ENCODE measurements around the gene DIP2B.
"Not testable (repeated sequence)": the region's sequence is repeated elsewhere in the genome, so short reads cannot be mapped to it uniquely, and the experiment has no call there.

Gene DIP2B

DNA sequence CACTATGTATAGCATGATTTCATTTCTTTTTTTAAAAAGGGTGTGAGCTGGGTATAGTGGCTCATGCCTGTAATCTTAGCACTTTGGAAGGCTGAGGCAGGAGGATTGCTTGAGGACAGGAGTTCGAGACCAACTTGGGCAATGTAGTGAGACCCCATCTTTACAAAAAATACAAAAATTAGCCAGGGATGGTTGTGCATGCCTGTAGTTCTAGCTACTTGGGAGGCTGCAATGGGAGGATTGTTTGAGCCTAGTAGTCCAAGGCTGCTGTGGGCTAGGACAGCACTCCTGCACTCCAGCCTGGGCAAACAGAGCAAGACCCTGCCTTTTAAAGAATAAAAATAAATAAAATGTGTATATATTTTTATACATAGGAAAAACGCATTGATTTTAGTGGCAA, 43.0 kb downstream of the DIP2B start:
- no peak for DNase-seq (ENCODE audit: low read depth in 2 of 2, low spot score in 1 of 2)

DNA sequence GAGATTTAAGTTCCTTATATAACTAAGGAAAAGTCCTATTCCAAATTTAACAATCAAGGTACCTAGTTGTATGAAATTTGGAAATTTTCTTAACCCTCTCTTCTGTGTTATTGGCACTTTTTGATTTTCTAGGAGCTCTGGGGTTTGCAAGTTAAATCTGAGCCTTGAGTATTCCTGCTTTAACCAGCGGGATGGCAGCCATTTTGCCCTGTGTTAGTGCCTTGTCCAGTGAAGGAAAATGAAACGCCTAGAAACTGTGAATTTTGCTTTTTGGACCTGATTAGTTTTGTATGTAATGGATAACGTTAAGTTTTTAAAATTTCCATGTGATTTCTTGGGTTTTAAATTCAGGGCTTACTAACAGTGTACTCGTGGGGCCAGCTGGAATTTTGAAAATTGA, 45.1 kb downstream of the DIP2B start:
- DNase-seq (ENCODE audit: low read depth in 2 of 2, low spot score in 1 of 2): no peak

DNA sequence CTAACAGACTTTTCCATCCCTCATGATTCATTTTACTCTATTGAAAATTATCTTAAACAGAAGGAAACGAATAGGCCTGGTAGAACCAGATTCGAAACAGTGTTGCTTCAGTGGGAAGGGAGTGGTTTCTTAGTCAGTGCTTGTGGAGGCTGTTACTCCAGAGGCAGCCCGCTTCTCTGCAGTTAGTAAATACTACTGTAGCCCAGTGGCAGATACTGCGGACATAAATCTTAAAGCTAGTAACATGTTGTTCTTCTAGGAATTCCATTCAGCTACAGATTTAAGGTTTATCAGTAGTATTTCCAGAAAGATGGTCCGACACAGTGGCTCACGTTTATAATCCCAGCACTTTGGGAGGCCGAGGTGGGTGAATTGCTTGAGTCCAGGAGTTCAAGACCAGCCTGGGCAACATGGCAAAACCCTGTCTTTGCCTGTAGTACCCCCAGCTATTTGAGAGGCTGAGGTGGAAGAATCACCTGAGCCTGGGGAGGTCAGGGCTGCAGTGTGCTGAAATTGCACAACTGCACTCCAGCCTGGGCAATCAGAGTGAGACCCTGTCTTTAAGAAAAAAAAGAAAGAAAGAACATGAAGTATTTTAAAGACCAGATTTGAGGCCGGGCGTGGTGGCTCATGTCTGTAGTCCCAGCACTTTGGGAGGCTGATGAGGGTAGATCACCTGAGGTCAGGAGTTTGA, 45.9 kb downstream of the DIP2B start:
- no peak for DNase-seq (ENCODE audit: low read depth in 2 of 2, low spot score in 1 of 2)

GRCh38 chr12:50551866-50552265, 47.1 kb downstream of the DIP2B start:
- no peak for DNase-seq (ENCODE audit: low read depth in 2 of 2, low spot score in 1 of 2)

- no peak for DNase-seq (ENCODE audit: low read depth in 2 of 2, low spot score in 1 of 2)
Observed at GRCh38 chr12:50554651-50555050, 49.9 kb downstream of the DIP2B start.

DNA sequence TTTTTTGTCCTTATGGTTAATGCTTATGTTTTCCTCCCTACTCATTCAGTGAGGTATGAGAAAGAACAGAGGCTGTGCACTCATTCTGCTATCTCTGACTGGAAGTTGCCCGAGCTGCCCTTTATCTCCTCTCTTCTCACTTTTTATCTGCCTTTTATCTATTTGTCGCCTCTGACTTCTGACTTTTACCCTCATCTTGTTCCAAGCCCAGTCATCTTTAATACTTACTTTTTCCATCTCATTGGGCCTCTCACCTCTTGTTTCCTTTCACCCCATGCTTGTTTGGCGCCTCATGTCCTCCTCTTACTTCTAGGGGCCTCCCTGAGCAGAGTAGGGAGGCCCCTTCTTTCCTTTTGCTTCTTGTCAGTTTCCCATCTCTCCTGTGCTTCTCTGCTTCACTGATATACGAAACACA, 50.7 kb downstream of the DIP2B start:
- no peak for DNase-seq (ENCODE audit: low read depth in 2 of 2, low spot score in 1 of 2)

- DNase-seq (ENCODE audit: low read depth in 2 of 2, low spot score in 1 of 2): no peak
Observed at GRCh38 chr12:50556273-50556672, 51.5 kb downstream of the DIP2B start.

GRCh38 chr12:50556796-50557195, 52.0 kb downstream of the DIP2B start:
- not testable (repeated sequence) for DNase-seq (ENCODE audit: low read depth in 2 of 2, low spot score in 1 of 2)

- DNase-seq (ENCODE audit: low read depth in 2 of 2, low spot score in 1 of 2): no peak
Observed at GRCh38 chr12:50557421-50557820, 52.6 kb downstream of the DIP2B start.

- DNase-seq (ENCODE audit: low read depth in 2 of 2, low spot score in 1 of 2): no peak
Observed at GRCh38 chr12:50558970-50559369, 54.2 kb downstream of the DIP2B start.

DNA sequence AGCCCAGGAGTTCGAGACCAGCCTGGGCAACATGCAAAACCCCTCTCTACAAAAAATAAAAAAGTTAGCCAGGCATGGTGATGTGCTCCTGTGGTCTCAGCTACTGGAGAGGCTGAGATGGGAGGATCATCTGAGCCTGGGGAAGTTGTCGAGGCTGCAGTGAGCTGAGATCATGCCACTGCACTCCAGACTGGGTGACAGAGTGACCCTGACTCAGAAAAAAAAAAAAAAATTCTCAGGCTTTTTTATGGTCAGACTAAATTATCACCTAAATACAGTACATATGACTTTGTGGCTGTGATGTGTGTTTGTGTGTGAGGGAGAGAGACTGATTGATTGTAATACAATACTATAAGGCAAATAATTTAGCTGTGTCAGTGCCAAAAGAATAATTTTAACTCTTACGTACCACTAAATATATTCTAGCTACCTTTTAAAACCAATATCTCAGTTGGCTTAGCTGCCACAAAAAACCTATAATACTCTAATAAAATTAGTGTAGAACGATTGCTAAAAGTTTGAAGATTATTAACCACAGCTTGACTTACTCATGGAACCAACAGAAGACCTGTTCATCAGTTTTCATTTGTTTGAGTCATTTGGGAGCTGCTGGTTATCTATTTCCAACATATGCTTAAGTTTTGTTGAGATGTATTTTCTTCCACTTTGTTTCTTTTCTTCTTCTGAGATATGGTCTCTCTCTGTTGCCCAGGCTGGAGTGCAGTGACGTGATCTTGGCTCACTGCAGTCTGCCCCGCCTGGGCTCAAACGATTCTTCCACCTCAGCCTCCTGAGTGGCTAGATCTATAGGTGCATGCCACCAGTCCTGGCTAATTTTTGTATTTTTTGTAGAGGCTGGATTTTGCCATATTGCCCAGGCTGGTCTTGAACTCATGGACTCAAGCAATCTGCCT, 58.0 kb downstream of the DIP2B start:
- no peak for DNase-seq (ENCODE audit: low read depth in 2 of 2, low spot score in 1 of 2)

DNA sequence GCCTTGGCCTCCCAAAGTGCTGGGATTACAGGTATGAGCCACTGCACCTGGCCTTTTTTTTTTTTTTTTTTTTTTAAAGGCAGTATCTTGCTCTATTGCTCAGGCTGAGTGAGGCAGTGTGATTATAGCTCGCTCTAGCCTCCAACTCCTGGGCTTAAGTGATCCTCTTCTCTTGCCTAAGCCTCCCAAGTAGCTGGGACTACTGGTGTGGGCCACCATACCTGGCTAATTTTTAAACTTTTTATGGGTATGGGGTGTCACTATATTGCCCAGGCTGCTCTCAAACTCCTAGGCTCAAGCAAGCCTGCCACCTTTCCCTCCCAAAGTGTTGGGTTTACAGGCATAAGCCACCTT, 58.6 kb downstream of the DIP2B start:
- DNase-seq (ENCODE audit: low read depth in 2 of 2, low spot score in 1 of 2): no peak

GRCh38 chr12:50564237-50564947, 59.6 kb downstream of the DIP2B start:
- DNase-seq (ENCODE audit: low read depth in 2 of 2, low spot score in 1 of 2): no peak

DNA sequence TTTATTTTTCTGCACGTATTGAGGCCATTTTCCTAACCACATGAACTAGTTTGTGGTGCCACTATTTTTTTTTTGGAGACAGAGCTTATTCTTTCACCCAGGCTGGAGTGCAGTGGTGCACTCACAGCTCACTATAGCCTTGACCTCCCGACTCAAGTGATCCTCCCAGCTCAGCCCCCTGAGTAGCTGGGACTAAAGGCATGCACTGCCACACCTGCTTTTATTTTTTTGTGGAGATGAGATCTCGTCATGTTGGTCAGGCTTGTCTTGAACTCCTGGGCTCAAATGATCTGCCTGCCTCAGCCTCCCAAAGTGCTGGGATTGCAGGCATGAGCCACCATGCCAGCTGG, 60.1 kb downstream of the DIP2B start:
- no peak for DNase-seq (ENCODE audit: low read depth in 2 of 2, low spot score in 1 of 2)

- DNase-seq (ENCODE audit: low read depth in 2 of 2, low spot score in 1 of 2): no peak
Observed at GRCh38 chr12:50566066-50566465, 61.3 kb downstream of the DIP2B start.

GRCh38 chr12:50567926-50568325, 63.1 kb downstream of the DIP2B start:
- DNase-seq (ENCODE audit: low read depth in 2 of 2, low spot score in 1 of 2): no peak

- no peak for DNase-seq (ENCODE audit: low read depth in 2 of 2, low spot score in 1 of 2)
Observed at GRCh38 chr12:50568338-50569091, 63.7 kb downstream of the DIP2B start.

GRCh38 chr12:50569321-50569720, 64.5 kb downstream of the DIP2B start:
- no peak for DNase-seq (ENCODE audit: low read depth in 2 of 2, low spot score in 1 of 2)

- no peak for DNase-seq (ENCODE audit: low read depth in 2 of 2, low spot score in 1 of 2)
Observed at GRCh38 chr12:50569876-50570275, 65.1 kb downstream of the DIP2B start.

DNA sequence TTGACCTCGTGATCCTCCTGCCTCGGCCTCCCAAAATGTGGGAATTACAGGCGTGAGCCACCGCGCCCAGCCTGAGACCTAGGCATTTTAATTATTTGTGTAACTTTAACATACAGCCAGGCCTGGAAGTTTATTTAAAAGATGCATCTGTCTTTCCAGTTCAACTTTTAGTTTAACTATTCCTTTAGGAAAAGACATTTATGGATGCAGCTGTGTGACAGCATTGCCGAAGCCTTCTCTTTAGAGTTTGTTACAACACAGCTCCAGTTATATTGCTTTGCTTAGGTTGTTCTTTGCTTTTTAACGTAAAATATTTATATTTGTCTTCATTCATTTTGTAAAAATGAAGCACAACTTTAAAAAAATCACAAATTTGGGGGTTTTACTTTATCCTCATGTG, 67.0 kb downstream of the DIP2B start:
- no peak for DNase-seq (ENCODE audit: low read depth in 2 of 2, low spot score in 1 of 2)

DNA sequence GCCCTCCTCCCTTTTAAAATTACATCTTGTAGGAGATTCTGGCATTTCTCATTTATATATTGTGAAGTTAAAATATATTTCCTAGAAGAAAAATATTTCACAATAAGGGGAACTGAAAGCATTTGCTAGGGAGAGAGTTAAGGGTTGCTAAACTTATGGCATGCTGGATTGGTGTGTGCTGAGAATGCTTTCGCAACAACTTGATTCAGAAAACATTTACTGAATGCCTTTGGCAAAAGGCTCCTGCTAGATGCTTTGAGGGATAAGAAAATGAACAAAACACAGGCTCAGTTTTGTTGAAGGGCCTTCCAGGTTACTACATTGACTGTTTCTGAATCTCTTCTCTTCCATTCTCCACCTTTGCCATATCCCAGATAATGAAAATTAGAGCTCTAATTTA, 67.5 kb downstream of the DIP2B start:
- no peak for DNase-seq (ENCODE audit: low read depth in 2 of 2, low spot score in 1 of 2)
